ENCODE results near the gene MRPL48.

The MRPL48 gene

GRCh38 chr11:73894725-73895335, 107.2 kb downstream of the MRPL48 start:
- no peak for DNase-seq

- no peak for DNase-seq
Observed at GRCh38 chr11:73902303-73902702, 114.6 kb downstream of the MRPL48 start.

DNA sequence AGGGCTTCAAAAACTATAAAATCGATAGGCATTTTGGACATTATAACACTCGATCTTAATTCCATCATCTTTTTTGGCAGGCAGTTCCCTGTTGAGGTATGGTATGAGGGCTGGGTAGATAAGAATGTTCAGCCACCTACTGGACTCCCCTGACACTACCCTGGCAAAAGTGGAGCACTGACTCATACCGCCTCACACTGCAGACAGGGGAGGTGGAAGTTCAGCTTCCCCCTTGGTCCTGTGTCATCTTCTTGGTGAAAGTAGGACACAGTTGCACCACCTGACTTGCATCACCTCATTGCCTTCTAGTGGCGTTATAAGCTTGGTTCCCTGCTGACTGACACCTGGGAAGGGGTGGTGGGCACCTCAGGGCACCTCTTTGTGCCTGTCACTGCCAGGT, 119.5 kb downstream of the MRPL48 start:
- DNase-seq: no peak

DNA sequence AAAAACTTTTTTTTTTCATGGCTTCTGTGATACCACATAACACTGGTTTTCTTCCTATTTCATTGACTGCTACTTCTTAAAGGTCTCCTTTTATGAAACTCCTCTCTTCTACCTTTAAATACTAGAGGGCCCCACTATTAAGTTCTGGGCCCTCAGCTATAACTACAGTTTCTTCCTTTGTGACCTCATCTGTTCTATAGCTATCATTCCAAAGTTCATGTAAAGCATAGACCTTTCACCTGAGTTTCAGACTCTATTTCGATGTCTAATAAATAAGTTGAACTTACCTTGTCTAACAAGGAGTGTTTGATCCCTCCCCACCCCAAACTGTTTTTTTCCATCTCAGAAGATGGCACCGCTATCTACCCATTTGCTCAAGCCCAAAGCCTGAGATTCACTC, 124.4 kb downstream of the MRPL48 start:
- no peak for DNase-seq

DNA sequence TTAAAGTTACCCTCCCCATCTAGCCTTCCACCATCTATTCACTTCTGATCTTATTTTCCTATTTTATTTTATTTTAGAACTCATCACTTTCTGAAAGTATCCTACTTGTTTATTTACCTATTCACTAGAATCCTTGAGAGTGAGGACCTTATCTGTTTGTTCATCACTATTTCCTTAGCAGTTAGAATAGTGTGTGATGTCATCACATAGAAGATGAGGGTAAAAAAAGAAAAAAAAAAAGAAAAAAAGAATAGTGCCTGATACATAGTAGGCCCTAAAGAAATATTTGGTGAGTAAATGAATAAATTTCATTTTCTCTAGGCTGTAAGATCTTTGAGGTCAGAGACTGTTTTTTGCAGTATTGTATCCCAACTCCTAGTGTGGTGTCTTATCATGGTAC, 125.8 kb downstream of the MRPL48 start:
- no peak for DNase-seq

GRCh38 chr11:73914284-73914683, 126.6 kb downstream of the MRPL48 start:
- DNase-seq: no peak

Data from SHP77 (cell line).